ENCODE results near the gene IQSEC1.

DNA sequence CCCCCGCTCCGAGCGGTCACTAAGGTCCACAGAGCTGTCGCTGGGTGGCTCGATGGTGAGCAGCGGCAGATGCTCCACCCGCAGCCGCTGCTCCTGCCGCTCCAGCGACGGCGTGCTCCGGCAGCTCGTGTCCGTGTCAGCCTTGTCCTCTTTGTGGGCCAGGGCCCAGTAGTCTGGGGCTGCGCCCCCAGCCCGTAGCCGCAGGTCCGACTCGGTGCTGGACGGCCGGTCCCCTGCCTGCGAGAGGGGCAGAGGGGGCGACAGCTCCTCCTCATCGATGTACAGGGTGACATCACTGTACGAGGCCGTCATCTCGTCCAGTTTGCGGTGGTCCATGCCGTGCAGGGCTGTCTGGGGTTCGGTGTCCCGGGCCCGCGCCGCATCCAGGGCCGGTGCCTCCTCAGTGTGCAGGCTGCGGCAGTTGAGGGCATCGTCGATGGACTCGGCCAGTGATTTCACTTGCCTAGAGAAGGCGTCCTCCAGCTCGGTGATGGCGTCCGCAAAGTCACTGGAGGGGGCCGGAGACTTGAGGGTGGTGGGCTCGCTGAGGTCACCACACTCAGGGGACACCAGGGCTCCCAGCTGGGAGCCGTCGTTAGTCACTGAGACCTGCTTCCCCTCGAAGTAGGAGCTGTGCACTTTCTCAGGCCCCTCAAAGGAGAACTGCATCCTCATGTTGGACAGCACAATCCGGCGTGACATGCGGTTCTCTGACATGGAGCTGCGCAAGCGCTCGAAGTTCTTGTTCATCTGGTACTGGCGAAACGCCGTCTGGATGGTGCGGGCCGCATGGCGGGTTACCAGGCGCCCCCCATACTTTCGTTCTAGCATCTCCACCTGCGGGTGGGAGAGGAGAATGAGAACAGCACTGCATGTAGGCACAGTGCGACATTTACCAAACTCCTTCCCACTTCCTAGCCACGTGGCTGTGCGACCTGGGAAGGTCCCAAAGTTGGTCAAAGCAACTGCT is 137.1 kb downstream of the IQSEC1 start:
- no peak for TF ChIP-seq POLR2AphosphoS5 (IDR thresholded peaks at IDR 0.05; ENCODE audit: low read depth, low read length)
- TF ChIP-seq, protein P1, sequence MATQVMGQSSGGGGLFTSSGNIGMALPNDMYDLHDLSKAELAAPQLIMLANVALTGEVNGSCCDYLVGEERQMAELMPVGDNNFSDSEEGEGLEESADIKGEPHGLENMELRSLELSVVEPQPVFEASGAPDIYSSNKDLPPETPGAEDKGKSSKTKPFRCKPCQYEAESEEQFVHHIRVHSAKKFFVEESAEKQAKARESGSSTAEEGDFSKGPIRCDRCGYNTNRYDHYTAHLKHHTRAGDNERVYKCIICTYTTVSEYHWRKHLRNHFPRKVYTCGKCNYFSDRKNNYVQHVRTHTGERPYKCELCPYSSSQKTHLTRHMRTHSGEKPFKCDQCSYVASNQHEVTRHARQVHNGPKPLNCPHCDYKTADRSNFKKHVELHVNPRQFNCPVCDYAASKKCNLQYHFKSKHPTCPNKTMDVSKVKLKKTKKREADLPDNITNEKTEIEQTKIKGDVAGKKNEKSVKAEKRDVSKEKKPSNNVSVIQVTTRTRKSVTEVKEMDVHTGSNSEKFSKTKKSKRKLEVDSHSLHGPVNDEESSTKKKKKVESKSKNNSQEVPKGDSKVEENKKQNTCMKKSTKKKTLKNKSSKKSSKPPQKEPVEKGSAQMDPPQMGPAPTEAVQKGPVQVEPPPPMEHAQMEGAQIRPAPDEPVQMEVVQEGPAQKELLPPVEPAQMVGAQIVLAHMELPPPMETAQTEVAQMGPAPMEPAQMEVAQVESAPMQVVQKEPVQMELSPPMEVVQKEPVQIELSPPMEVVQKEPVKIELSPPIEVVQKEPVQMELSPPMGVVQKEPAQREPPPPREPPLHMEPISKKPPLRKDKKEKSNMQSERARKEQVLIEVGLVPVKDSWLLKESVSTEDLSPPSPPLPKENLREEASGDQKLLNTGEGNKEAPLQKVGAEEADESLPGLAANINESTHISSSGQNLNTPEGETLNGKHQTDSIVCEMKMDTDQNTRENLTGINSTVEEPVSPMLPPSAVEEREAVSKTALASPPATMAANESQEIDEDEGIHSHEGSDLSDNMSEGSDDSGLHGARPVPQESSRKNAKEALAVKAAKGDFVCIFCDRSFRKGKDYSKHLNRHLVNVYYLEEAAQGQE (IDR thresholded peaks at IDR 0.05; ENCODE audit: insufficient read depth in 1 of 2, low read depth in 2 of 2, low read length in 2 of 2) = no peak
- TF ChIP-seq TAF1 (IDR thresholded peaks at IDR 0.05; ENCODE audit: borderline replicate concordance, insufficient read depth, low read length) = no peak
- TF ChIP-seq FOXP2 (optimal IDR thresholded peaks at IDR 0.05; ENCODE audit: borderline replicate concordance, extremely low read depth, extremely low read length, insufficient read depth) = no peak
